Fibroblast of pulmonary artery (primary cell): ENCODE data around the gene FCHO2.

Experiments used
- DNase-seq: peaks from one replicate; pipeline ENCODE4 v3.0.0-alpha.2; 2010; ENCODE audit warnings: low read depth
- H3K4me3 ChIP-seq: replicated peaks from 2 replicates; pipeline ENCODE4 v1.5.1; 2011; ENCODE audit warnings: low read depth, mild to moderate bottlenecking, control low read depth, low read length, moderate library complexity
- TF ChIP-seq, protein P1 (sequence below): IDR thresholded peaks from 2 replicates; pipeline ENCODE4 v1.5.1; 2011; ENCODE audit warnings: mild to moderate bottlenecking, control low read depth, low read length, inconsistent platforms; ENCODE audit errors: missing control alignments

The FCHO2 gene

GRCh38 chr5:73104326-73104725, 148.5 kb downstream of the FCHO2 start:
- TF ChIP-seq, protein P1, sequence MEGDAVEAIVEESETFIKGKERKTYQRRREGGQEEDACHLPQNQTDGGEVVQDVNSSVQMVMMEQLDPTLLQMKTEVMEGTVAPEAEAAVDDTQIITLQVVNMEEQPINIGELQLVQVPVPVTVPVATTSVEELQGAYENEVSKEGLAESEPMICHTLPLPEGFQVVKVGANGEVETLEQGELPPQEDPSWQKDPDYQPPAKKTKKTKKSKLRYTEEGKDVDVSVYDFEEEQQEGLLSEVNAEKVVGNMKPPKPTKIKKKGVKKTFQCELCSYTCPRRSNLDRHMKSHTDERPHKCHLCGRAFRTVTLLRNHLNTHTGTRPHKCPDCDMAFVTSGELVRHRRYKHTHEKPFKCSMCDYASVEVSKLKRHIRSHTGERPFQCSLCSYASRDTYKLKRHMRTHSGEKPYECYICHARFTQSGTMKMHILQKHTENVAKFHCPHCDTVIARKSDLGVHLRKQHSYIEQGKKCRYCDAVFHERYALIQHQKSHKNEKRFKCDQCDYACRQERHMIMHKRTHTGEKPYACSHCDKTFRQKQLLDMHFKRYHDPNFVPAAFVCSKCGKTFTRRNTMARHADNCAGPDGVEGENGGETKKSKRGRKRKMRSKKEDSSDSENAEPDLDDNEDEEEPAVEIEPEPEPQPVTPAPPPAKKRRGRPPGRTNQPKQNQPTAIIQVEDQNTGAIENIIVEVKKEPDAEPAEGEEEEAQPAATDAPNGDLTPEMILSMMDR: no peak
- DNase-seq: no peak

GRCh38 chr5:73106335-73106734, 150.5 kb downstream of the FCHO2 start:
- TF ChIP-seq, protein P1: no peak
- H3K4me3 ChIP-seq: no peak overlapping the region
- DNase-seq: no peak

More at GRCh38 chr5:73104326-73104725, 148.5 kb downstream of the FCHO2 start:
- no peak overlapping the region for H3K4me3 ChIP-seq

GRCh38 chr5:73110190-73110589, 154.3 kb downstream of the FCHO2 start:
- no peak for DNase-seq
- no peak overlapping the region for H3K4me3 ChIP-seq
- TF ChIP-seq, protein P1: no peak

DNA sequence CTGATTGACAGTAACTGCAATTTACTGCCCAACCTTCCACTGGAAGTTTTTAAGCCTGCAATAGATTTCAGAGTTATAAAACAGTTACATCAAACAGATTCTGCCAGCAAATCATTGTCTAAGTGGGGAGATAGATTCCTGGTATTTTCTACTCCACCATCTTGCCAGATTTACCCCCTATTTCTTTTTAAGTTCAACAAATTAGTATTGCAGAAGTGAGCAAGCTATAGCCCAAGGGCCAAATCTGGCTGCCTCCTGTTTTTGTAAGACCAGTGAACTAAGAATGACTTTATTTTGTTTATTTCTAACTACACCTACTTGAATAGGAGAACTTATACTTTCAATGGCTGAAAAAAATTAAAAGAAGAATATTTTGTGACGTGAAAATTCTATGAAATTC, 155.7 kb downstream of the FCHO2 start:
- TF ChIP-seq, protein P1: no peak
- DNase-seq: no peak
- no peak overlapping the region for H3K4me3 ChIP-seq

GRCh38 chr5:73112359-73112758, 156.5 kb downstream of the FCHO2 start:
- H3K4me3 ChIP-seq: no peak overlapping the region
- DNase-seq: no peak
- TF ChIP-seq, protein P1: no peak

- TF ChIP-seq, protein P1: no peak
- H3K4me3 ChIP-seq: no peak overlapping the region
- DNase-seq: no peak
Observed at GRCh38 chr5:73114044-73114688, 158.3 kb downstream of the FCHO2 start.

DNA sequence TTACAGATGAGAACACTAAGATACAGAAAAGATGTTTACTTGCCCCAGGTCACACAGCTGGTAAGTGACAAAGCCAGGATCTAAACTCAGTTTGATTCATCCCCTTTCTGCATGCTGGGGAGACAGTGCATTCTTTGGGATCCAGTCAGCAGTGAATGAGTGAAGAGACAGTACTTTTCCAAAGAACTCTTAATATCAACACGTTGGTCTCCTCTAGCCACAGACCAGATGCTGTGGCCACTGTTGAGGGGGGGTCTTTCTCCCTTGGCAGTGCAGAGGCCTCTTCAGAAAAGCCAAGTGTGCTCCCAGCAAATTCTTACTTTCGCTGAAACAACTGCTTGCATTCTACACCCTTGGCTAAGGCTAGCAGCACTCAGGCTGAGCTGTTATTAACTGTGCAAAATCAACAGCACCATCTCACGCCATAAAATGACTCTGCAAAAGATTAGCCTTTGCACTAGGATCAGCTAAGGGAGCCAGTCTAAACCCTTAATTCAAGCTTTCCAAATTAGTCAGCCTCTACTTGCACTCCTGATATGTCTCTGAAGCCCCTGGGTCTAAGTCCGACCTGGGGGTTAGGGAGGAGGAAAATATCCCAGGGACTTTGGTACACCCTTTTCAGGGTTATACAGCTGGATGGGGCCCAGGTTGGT, 159.7 kb downstream of the FCHO2 start:
- TF ChIP-seq, protein P1: no peak
- DNase-seq: peak; percentile 37
- no peak overlapping the region for H3K4me3 ChIP-seq
